HuH-7.5 (cell line): Measurements from ENCODE around the gene APC.
"Not testable (repeated sequence)": the region's sequence is repeated elsewhere in the genome, so short reads cannot be mapped to it uniquely, and the experiment has no call there.

Experiments
- DNase-seq: peaks from one replicate; pipeline ENCODE4 v3.0.0; 2011; ENCODE audit warnings: low spot score

The APC gene

GRCh38 chr5:112857866-112858265 is 120.2 kb downstream of the APC start:
- no peak for DNase-seq

GRCh38 chr5:112860571-112860928 is 122.9 kb downstream of the APC start:
- not testable (repeated sequence) for DNase-seq

- peak; percentile 77 for DNase-seq
These were observed 123.4 kb downstream of the APC start, which contains the start of gene SRP19 for GRCh38 chr5:112860929-112861637. Gene SRP19 (plus strand): TSS chr5:112861287. CDS start chr5:112861377, 90 bp downstream.

GRCh38 chr5:112861638-112861985 is 123.9 kb downstream of the APC start:
- no peak for DNase-seq

GRCh38 chr5:112862085-112862484 is 124.4 kb downstream of the APC start:
- DNase-seq, result no peak

GRCh38 chr5:112863549-112863948 is 125.9 kb downstream of the APC start:
- DNase-seq, result no peak

- no peak for DNase-seq
These were observed 127.4 kb downstream of the APC start for GRCh38 chr5:112865128-112865527.

GRCh38 chr5:112866739-112867138 is 129.1 kb downstream of the APC start:
- DNase-seq, result no peak

- no peak for DNase-seq
These were observed 129.7 kb downstream of the APC start for GRCh38 chr5:112867411-112867810.

GRCh38 chr5:112869948-112870347 is 132.3 kb downstream of the APC start:
- DNase-seq, result no peak

- DNase-seq, result no peak
These were observed 133.3 kb downstream of the APC start for GRCh38 chr5:112870966-112871365.

GRCh38 chr5:112876362-112876761 is 138.7 kb downstream of the APC start:
- no peak for DNase-seq

- DNase-seq, result no peak
These were observed 140.4 kb downstream of the APC start for GRCh38 chr5:112878101-112878500.

GRCh38 chr5:112878760-112879159 is 141.1 kb downstream of the APC start:
- no peak for DNase-seq

GRCh38 chr5:112880219-112880964 is 142.7 kb downstream of the APC start:
- DNase-seq, result no peak

GRCh38 chr5:112883192-112883591 is 145.5 kb downstream of the APC start:
- no peak for DNase-seq

- no peak for DNase-seq
These were observed 147.3 kb downstream of the APC start for GRCh38 chr5:112885001-112885400.

- no peak for DNase-seq
These were observed 149.3 kb downstream of the APC start for GRCh38 chr5:112886975-112887374.

GRCh38 chr5:112892066-112892465 is 154.4 kb downstream of the APC start:
- DNase-seq, result not testable (repeated sequence)

GRCh38 chr5:112892776-112893175 is 155.1 kb downstream of the APC start:
- DNase-seq, result no peak

GRCh38 chr5:112895682-112896081 is 158.0 kb downstream of the APC start:
- no peak for DNase-seq
